Activated T-cell treated with anti-CD3 and anti-CD28 coated beads, Interleukin-2, amount 50 U/mL, for 4 hours (primary cell): ENCODE data around the gene KIAA0232. TPM values are rescaled to one million over a fixed set of nuclear protein-coding genes. Genes with fewer than 3 reads are reported as not detected.
"Not testable (repeated sequence)": the region's sequence is repeated elsewhere in the genome, so short reads cannot be mapped to it uniquely, and the experiment has no call there.

Experiments
- ATAC-seq, 2 donors: fragments of 200-7000 bp; cut with Tn5 transposase; one replicate each; pipeline ENCODE4 v1.10.0; 2021
- DNase-seq: peaks from one replicate; pipeline ENCODE4 v3.0.0-alpha.2; 2020
- H3K27me3 Mint-ChIP-seq: one replicate; pipeline ENCODE4 v1.8.0; 2021; ENCODE audit warnings: low read depth, mixed read lengths
- H3K36me3 Mint-ChIP-seq: one replicate; pipeline ENCODE4 v1.8.0; 2022; ENCODE audit warnings: mixed read lengths; ENCODE audit not compliant: insufficient read depth
- H3K4me1 Mint-ChIP-seq: one replicate; pipeline ENCODE4 v1.8.0; 2021; ENCODE audit warnings: low read depth, mixed read lengths
- H3K4me3 Mint-ChIP-seq: one replicate; pipeline ENCODE4 v1.8.0; 2021; ENCODE audit warnings: mild to moderate bottlenecking, moderate library complexity, mixed read lengths
- H3K9me3 Mint-ChIP-seq: one replicate; pipeline ENCODE4 v1.8.0; 2021; ENCODE audit warnings: mixed read lengths
- total RNA-seq, 3 donors: library from RNA; stranded (reverse); gene quantifications; one replicate each; pipeline ENCODE4 v1.2.1, GENCODE V29; 2021

KIAA0232 gene
- total RNA-seq, 3 donors from 2014 or later: 14.5 to 20.0 (median 18.9) TPM

DNA sequence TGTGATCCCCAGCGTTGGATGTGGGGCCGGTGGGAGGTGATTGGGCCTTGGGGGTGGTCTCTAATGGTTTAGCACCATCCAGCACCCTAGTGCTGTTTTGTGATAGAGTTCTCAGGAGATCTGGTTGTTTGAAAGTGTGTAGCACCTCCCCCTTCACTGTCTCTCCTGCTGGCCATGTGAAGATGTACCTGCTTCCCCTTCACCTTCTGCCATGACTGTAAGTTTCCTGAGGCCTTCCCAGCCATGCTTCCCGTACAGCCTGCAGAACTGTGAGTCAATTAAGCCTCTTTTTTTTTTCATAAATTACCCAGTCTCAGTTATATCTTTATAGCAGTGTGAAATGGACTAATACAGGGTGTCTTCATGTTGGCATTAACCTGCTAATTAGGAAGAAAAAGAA is 107.8 kb downstream of the KIAA0232 start:
- H3K36me3 Mint-ChIP-seq: no peaks in the 10 kb centered on the region
- H3K27me3 Mint-ChIP-seq: no peaks in the 10 kb centered on the region
- DNase-seq: no peak
- no peak overlapping the region for H3K4me3 Mint-ChIP-seq
- no peaks in the 10 kb centered on the region for H3K9me3 Mint-ChIP-seq
- peaks cover 33% of the 10 kb centered on the region for H3K4me1 Mint-ChIP-seq
- ATAC-seq: no peak

- peaks cover 33% of the 10 kb centered on the region for H3K4me1 Mint-ChIP-seq
- not testable (repeated sequence) for H3K9me3 Mint-ChIP-seq, H3K36me3 Mint-ChIP-seq, ATAC-seq, H3K27me3 Mint-ChIP-seq, DNase-seq, H3K4me3 Mint-ChIP-seq
These were observed 108.4 kb downstream of the KIAA0232 start for GRCh38 chr4:6890971-6891370.

DNA sequence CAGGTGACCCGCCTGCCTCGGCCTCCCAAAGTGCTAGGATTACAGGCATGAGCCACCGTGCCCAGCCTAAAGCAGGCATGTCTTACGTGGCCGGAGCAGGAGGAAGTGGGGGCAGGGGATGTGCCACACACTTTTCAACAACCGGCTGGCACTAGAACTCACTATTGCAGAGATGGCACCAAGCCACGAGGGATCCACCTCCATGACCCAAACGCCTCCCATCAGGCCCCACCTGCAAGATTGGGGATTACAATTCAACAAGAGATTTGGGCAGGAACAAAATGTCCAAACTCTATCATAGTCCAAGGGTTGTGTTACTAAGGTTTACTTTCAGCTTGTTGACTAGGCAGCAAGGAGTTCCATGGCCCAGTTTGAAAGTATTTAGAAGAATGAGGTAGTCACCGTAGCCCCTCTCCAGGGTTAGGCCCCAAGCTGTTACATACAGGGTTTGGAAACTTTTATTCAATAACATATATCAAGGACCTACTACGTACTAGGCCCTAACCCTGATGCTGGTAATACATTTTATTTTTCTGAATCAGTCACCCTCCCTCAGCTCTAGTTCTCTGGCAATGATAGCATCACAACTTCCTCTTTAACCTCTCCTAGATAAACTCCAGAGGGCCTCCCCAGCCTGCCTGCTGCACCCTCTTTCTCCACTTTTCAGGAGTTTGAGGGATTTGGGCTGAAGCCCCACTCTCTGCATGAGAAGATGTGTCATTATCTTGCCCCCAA is 109.1 kb downstream of the KIAA0232 start:
- ATAC-seq: peak; percentile 33 to 41
- no peak for DNase-seq
- Mint-ChIP-seq H3K4me3 (peak overlapping the region; percentile 46), H3K36me3 (no peaks in the 10 kb centered on the region), H3K9me3 (no peaks in the 10 kb centered on the region), H3K27me3 (no peaks in the 10 kb centered on the region), H3K4me1 (peaks cover 33% of the 10 kb centered on the region)

GRCh38 chr4:6892190-6892908 is 109.8 kb downstream of the KIAA0232 start:
- no peaks in the 10 kb centered on the region for H3K36me3 Mint-ChIP-seq
- DNase-seq (no peak), ATAC-seq (peak; percentile 65 to 70)
- H3K4me3 Mint-ChIP-seq: peak overlapping the region; percentile 46
- H3K27me3 Mint-ChIP-seq: no peaks in the 10 kb centered on the region
- H3K9me3 Mint-ChIP-seq: no peaks in the 10 kb centered on the region
- H3K4me1 Mint-ChIP-seq: peaks cover 33% of the 10 kb centered on the region

GRCh38 chr4:6892909-6893202 is 110.3 kb downstream of the KIAA0232 start:
- DNase-seq: no peak
- ATAC-seq: no peak
- no peaks in the 10 kb centered on the region for H3K27me3 Mint-ChIP-seq
- peaks cover 33% of the 10 kb centered on the region for H3K4me1 Mint-ChIP-seq
- H3K36me3 Mint-ChIP-seq: no peaks in the 10 kb centered on the region
- H3K4me3 Mint-ChIP-seq: no peak overlapping the region
- H3K9me3 Mint-ChIP-seq: no peaks in the 10 kb centered on the region

DNA sequence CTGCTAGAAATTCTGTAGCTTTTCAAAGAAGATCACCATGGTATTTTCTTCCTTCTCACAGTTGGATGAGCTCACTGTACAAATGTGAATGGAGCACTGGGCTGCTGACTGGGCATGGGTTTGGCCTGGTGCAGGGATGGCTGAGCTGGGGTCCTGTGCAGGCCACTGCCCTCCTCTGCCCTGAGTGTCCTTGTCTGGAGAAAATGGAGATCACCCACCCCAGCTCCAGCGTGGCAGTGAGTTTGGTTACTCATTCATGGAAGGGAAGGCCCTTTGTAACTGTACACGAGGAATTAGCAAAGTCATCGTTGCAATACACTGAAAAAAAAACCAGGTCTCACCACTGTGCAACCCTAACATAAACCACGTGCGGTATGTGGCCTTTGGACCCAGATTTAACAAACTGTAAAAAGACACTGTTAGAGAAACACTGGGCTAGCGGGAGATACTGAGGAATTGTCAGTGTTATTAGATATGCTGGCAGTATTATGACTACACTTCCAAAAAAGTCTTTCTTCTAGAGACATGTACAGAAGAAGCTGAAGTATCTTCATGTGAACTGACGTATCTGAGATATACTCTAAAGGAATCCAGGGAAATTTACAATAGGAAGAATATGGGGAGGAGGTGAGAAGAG is 111.0 kb downstream of the KIAA0232 start:
- Mint-ChIP-seq H3K36me3 (no peaks in the 10 kb centered on the region), H3K4me3 (no peak overlapping the region), H3K4me1 (peaks cover 33% of the 10 kb centered on the region), H3K27me3 (no peaks in the 10 kb centered on the region), H3K9me3 (no peaks in the 10 kb centered on the region)
- ATAC-seq: no peak
- DNase-seq: no peak

GRCh38 chr4:6894086-6894478 is 111.6 kb downstream of the KIAA0232 start:
- ATAC-seq: no peak
- Mint-ChIP-seq H3K27me3 (no peaks in the 10 kb centered on the region), H3K9me3 (no peaks in the 10 kb centered on the region), H3K36me3 (no peaks in the 10 kb centered on the region), H3K4me1 (peaks cover 37% of the 10 kb centered on the region), H3K4me3 (no peak overlapping the region)
- DNase-seq: no peak

GRCh38 chr4:6894528-6895498 is 112.3 kb downstream of the KIAA0232 start:
- H3K4me1 Mint-ChIP-seq: peaks cover 45% of the 10 kb centered on the region
- ATAC-seq (no peak), DNase-seq (no peak)
- no peak overlapping the region for H3K4me3 Mint-ChIP-seq
- H3K9me3 Mint-ChIP-seq: no peaks in the 10 kb centered on the region
- H3K36me3 Mint-ChIP-seq: no peaks in the 10 kb centered on the region
- no peaks in the 10 kb centered on the region for H3K27me3 Mint-ChIP-seq

- H3K4me1 Mint-ChIP-seq: peaks cover 50% of the 10 kb centered on the region
- H3K9me3 Mint-ChIP-seq: no peaks in the 10 kb centered on the region
- no peak for ATAC-seq
- H3K36me3 Mint-ChIP-seq: no peaks in the 10 kb centered on the region
- no peak for DNase-seq
- no peaks in the 10 kb centered on the region for H3K27me3 Mint-ChIP-seq
- no peak overlapping the region for H3K4me3 Mint-ChIP-seq
These were observed 113.5 kb downstream of the KIAA0232 start for GRCh38 chr4:6896035-6896434.

DNA sequence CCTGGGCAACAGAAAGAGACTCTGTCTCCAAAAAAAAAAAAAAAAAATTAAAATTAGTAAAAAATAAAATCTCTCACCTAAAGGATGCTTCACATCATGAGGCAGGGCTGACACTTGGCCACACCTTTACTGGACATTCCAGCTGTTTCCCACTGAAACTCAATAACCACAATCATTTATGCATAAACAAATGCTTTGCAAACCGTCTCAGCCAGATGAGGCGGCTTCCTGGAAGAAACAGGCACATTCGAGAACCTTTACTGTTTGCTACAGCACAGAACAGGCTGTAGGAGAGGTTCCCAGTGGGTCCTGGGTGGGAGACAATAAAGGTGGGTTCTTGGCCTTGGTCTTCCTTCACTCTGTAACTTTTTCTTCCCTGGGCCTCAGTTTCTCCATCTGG is 116.2 kb downstream of the KIAA0232 start:
- Mint-ChIP-seq H3K4me3 (no peak overlapping the region), H3K9me3 (no peaks in the 10 kb centered on the region), H3K27me3 (no peaks in the 10 kb centered on the region), H3K36me3 (no peaks in the 10 kb centered on the region), H3K4me1 (peaks cover 27% of the 10 kb centered on the region)
- ATAC-seq (no peak), DNase-seq (no peak)

GRCh38 chr4:6900181-6900812 is 117.8 kb downstream of the KIAA0232 start:
- DNase-seq (no peak), ATAC-seq (no peak)
- H3K9me3 Mint-ChIP-seq: no peaks in the 10 kb centered on the region
- H3K4me1 Mint-ChIP-seq: peaks cover 31% of the 10 kb centered on the region
- no peak overlapping the region for H3K4me3 Mint-ChIP-seq
- no peaks in the 10 kb centered on the region for H3K36me3 Mint-ChIP-seq
- H3K27me3 Mint-ChIP-seq: no peaks in the 10 kb centered on the region

GRCh38 chr4:6900956-6901355 is 118.4 kb downstream of the KIAA0232 start:
- DNase-seq (no peak), ATAC-seq (no peak)
- H3K4me1 Mint-ChIP-seq: peaks cover 31% of the 10 kb centered on the region
- H3K27me3 Mint-ChIP-seq: no peaks in the 10 kb centered on the region
- H3K36me3 Mint-ChIP-seq: no peaks in the 10 kb centered on the region
- no peak overlapping the region for H3K4me3 Mint-ChIP-seq
- no peaks in the 10 kb centered on the region for H3K9me3 Mint-ChIP-seq

DNA sequence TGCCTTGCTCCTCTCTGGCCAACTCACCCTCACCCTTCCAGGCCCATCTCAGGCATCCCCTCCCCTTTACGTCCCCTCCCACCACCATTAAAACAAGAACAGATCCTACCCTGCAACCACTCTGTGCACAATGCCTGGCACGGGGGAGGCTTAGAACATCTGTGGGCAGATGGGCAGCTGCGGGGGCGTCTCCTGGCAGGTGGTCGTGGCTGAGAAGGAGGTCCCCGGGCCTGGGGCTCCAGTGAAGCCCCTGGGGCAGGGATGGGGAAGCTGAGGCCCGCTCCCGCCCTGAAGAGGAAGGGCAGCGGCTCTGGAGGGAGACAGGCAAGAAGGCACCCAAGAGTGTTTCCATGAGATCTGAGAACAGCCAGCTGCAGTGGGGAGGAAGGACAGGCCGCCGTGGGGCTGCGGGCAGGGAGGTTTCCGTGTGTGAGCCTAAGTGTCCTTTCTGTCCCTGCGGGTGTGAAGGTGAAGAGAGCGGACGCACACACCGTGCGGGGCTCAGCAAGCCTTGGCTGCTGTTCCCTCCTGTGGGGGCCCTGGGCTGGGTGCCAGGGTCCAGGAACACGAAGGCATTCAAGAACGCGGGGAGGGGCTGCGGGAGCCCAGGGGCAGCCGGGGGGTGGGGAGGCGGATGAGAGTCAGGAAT is 119.3 kb downstream of the KIAA0232 start:
- Mint-ChIP-seq H3K27me3 (no peaks in the 10 kb centered on the region), H3K4me1 (peaks cover 31% of the 10 kb centered on the region), H3K36me3 (no peaks in the 10 kb centered on the region), H3K4me3 (no peak overlapping the region), H3K9me3 (no peaks in the 10 kb centered on the region)
- no peak for ATAC-seq
- DNase-seq: no peak
